Activated naive CD4-positive, alpha-beta T cell treated with Interleukin-2 at 50 U/mL for 16 hours (primary cell): ENCODE measurements around the gene HADHA.

Experiments used
- DNase-seq: peaks from one replicate; pipeline ENCODE4 v3.0.0-alpha.2; 2020

The HADHA gene

DNA sequence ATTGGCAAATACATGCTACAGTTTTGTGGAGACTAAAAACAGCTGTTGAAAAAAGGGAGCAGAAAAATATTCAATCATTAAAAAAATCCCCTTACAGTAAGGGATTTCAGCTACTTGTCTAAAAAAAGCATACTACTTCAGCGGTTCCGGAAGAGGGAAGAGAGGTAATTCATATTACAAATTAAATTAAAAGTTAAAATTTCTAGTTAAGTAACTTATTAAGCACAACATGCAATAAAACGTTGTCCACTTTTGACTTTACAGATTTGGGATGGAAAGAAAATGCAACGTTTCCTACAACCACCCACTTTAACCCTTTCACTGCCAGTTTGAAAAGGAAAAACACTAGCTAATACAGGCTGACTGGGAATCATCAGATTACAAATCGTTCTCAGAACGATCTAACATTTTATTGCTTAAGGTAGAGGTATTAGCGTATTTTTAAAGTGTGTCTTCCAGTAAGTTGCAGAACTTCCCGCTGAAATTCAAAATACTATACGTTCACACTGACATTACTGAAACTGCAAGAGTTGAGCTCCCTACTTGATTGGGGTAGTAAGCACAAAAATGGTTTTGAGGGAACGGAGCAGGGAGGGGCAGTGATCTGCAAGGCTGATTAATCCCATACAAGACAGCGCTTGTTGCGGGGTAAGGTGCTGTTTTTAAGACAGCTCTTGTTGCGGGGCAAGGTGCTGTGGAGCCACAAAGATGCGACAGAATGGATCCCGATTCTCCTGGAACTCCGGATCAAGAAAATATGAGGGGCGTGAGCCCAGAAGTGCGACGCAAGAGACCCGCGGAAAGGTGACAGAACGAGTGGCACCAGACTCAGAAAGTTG, 743 bp downstream of the HADHA start:
- DNase-seq: no peak

DNA sequence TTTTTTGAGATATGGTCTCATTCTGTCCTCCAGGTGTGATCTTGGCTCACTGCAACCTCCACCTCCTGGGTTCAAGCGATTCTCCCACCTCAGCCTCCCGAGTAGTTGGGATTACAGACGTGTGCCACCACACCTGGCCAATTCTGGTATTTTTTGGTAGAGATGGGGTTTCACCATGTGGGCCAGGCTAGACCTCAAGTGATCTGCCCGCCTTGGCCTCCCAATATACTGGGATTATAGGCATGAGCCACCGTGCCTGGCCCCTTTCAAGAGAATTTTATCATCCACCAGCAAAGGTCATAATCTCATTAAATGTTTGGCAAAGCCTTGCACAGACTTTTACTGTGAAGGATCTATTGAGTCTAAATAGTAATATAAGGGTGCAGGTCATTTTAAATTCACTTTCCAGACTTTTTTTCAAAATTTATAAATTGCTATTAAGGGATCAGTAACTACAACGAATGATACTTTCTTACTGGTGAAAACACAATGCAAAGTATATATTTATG, 2.5 kb downstream of the HADHA start:
- no peak for DNase-seq

DNA sequence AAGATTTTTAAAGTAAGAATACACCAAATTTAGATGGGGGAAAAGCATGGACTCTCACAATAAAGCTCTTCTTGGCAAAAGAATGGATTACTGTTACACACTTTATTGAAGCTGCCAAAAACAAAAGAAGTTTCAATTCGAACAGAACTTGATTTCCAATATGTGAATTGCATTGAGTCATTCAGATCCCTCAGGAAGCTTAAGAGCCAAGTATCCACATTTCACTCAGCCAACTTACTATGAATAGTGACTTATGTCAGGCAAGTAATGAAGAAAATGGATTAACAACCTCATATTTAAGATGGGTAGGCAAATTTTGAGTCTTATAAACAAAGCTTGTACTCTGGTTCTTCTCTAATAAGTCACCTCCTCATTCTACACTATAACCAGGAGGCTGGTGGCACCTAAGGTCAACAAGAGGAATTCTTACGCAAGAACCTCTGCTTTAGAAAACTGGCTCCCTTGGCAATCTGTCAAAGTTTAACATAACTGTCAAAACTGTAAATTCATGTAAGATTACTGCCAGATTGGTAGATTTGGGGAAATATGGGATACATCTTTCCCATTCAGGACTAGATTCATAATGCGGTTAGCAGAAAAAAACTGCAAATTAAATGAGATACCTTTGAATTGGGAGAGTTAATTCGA, 6.0 kb downstream of the HADHA start:
- DNase-seq: no peak

DNA sequence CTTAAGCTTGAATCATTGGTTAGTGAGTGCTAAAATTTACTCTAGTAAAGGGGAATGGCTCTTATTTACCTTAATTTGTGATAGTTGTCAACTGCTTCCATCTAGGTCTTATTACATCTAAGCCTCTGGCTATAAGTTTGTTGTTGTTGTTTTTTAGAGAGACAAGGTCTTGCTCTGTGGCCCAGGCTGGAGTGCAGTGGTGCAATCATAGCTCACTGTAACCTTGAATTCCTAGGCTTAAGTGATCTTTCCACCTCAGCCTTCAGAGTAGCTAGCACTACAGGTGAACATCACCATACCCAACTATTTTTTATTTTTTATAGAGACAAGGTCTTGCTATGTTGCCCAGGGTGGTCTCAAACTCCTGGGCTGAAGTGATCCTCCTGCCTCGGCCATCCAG, 6.6 kb downstream of the HADHA start:
- DNase-seq: no peak

DNA sequence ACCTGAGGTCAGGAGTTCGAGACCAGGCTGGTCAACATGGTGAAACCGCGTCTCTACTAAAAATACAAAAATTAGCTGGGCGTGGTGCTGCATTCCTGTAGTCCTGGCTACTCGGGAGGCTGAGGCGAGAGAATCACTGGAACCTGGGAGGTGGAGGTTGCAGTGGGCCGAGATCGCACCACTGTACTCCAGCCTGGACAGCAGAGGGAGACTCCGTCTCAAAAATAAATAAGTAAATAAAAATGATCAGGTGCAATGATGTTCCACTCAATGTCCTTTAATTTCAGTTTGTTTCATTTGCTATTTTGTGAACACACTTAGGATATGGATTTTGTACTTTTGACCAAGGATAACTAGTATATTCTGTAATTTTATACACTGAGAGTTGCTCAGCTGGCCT, 9.3 kb downstream of the HADHA start:
- DNase-seq: no peak

DNA sequence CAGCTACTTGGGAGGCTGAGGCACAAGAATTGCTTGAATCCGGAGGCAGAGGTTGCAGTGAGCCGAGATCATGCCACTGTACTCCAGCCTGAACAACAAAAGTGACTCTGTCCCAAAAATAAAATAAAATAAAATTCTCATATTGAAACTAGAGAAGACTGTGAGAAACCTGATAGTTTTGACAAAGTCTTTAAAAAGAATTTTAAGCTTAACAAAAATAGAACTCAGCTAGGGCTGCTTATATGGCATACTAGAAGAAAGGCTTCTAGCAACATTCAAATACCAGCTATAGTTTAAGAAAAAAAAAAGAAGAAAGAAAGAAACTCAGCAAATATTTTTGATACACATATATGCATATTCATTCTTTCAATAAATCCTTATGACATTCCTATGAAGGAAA, 13.6 kb downstream of the HADHA start:
- no peak for DNase-seq

DNA sequence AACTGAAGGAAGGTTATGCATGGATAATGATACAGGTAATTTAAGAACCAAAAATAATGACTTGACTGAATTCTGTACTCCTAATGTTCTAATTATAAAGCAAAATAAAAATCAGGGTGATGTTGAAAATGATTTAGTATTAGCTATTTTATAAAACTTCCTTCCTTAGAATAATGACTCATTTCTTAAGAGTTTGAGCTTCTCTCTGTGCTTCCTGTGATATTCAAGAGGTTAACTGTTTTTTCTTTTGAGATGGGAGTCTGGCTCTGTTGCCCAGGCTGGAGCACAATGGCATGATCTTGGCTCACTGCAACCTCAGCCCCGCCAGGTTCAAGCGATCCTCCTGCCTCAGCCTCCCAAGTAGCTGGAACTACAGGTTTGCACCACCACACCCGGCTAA, 14.8 kb downstream of the HADHA start:
- DNase-seq: no peak

DNA sequence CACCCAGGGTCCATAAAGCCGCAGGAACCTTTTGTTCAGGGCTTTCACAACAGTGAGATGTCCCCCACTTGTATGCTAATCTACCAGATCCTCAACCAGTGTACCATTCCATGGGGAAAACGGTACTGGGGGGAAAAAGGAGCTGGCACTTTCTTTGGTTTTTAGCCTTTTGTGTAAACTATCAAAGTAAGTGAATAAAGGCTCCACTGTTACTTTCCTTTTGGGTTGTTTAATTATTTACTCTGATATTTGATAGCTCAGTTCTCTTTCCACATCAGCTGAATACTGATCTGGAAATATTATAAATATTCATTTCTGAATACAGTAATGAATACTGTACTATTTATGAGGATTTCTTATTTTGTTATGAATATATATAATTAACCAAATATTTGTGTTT, 20.3 kb downstream of the HADHA start:
- DNase-seq: no peak

DNA sequence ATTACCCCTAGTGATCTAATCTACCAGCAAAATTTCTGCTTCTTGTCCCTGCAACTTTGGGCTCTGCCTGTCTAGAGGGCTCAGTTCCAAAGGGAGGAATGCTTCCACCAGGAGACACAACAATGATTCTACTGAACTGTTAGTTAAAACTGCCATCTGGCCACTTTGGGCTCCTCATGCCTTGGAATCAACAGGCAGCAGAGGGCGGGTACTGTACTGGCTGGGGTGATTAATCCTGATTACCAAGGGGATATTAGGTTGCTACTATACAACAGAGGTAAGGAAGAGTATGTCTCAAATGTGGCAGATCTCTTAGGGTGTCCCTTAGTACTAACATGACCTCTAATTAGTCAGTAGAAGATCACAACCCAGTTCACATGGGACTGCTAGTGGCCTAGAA, 21.4 kb downstream of the HADHA start:
- no peak for DNase-seq

DNA sequence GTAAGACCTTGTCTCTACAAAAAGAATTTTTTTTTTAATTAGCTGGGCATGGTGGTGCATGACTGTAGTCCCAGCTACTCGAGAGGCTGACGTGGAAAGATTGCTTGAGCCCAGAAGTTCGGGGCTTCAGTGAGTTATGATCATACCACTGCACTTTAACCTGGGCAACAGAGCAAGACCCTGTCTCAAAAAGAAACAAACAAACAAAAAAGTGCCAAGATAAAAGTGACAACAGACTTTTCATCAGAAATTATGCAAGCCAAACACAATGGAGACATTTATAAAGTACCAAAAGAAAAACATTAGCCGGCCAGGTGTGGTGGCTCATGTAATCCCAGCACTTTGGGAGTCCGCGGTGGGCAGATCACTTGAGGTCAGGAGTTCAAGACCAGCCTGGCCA, 26.7 kb downstream of the HADHA start:
- no peak for DNase-seq

DNA sequence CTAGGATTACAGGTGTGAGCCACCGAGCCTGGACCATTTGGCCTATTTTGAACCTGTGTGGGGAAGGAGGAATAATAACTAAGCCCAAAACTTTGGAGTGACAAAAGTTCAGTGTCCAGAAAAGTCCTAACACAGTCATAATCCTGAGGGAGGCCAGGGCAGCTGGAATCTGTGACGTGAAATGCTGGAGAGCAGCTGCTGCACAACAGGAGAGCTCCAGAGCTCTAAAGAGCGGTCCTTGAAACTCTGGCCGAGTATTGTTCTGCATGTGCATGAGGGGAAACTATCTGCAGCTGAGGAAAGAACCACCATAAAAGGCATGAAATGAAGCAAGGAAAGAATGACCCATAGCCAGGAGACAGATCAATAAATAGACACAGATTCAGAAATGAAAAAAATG, 27.8 kb downstream of the HADHA start:
- no peak for DNase-seq

DNA sequence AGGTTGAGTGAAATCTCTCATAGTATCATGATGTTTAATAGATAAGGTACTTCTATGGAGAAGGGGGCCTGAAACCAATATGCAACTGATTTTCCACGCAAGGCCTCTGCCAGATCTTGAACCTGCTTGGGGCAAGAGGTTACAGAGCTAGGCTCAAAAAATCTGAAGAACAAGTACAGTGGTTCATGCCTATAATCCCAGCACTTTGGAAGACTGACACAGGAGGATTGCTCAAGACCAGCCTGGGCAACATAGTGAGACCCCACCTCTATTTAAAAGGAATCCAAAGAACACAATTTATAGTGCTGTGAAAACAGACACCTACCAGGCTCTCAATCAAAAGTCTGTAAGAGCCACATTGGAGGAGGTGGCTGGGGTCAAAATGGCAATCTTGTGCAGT, 28.6 kb downstream of the HADHA start:
- DNase-seq: no peak

DNA sequence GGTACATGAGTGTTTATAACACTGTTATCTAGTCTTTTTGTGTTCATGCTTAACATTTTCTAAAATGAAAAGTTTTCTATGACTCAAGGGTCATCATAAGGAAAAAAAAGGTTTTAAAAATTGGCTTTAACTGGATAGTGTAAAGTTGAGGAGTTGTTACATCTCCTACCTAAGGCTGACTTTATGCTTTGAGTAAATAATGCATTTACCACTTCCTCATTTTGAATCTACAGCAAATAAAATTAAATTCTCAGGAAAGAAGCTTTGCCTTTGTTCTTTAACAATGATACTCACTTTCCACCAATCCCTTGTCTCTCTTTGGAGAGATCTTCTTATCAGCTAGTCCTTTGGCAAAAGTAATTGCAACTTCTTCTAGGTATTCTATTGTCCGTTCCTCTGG, 29.7 kb downstream of the HADHA start:
- no peak for DNase-seq

DNA sequence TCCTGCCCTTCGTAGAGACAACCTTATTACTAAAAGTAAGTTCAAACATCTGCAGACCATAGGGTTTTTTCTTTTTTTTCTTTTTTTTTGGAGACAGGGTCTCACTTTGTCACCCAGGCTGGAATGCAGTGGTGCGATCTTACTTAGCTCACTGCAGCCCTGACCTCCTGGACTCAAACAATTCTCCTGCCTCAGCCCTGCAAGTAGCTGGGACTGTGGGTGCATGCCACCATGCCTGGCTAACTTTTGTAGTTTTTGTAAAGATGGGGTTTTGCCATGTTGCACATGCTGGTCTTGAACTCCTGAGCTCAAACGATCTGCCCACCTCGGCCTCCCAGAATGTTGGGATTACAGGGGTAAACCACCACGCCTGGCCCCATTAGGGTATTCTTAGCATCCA, 32.4 kb downstream of the HADHA start:
- no peak for DNase-seq

DNA sequence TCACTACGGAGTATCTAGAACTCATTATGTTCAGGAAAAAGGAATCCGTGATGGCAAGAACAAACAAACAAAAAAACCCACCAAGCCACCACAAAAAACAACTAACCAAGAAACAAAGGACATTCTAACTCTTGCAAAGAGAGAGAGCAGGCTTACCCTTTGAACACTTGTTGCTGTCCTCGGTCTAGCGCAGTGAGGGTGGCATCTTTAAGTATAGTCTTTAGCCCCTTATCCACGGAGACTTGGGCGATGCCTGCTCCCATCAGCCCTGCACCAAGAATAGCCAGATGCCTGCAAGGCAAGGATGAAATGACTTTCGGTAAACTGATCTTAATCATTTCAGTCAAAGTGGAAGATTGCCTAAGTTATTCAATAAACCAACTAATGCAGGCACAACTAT, 40.5 kb downstream of the HADHA start:
- no peak for DNase-seq

DNA sequence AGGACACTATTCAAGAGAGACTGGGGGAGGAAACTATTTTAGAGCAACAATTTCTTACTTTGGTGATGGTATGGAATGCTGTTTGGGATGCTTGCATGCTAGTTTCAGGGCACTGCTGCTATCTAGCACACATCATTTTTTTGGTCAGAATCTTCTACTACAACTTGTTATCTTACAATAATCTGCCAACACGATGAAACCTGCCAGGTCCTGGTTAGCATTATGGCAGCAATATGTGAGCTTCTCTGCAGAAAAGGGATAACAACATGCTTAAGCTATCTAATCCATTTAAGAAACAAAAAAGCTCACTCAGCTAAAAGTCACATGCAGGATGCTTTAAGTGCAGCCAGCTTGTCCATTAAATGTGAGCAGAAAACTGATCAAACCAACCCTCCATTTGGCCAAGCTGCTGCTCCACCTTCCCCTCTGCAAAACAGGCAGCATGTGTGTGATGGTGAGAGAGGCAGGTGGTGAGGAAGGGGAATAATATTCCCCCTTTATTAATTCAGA, 41.4 kb downstream of the HADHA start:
- no peak for DNase-seq

DNA sequence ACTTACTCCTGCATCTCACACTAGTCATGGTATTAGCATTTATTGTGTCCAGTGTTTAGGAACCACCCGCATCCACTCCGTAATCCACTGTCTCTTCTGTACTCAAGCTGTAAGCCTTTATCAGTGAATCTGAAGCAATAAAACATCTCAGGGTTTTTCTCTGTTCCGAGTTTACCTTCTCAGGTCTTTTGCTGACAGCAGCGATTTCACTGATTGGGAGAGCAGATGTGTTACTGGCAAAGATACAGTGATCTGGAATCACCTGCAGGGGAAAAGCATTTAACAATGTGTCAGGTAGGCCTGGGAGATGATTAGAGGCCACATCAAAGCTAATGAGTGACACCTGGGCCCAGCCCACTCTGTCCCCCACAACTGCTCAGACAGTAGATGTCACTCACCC, 46.9 kb downstream of the HADHA start:
- no peak for DNase-seq

DNA sequence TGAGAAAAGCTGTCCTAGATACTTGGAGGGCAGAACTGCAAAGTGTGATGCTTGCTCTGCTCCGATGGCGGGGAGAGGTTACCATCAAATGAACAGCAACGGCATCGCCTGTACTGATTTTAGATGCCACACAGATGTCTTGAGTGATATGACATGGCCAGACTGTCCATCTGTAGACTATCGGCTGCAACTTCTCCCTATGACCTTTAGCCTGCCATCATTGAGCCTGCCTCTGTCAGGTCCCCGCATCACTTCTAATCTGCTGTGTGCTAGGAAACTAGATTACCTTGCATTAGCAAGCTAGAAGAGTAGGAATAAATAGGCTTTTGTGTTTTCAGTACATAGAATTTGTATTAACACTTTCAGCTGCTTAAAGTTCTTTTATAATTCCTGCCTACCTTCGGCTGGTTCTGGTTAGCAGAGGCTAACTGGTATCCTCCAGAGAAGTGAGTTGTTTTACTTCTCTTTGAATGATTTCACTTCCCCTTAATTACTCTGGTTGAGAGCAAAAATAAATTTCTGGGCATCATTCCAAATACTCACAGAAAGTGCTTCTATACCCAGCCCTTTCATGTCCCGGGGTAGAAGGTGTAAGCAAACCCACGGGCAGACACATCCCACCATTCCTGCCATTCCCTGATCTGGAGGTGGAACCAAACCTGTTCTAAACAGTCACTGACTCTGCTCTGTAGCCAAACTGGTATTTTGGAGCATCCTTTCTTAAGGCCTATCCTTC, 47.6 kb downstream of the HADHA start:
- DNase-seq: no peak

DNA sequence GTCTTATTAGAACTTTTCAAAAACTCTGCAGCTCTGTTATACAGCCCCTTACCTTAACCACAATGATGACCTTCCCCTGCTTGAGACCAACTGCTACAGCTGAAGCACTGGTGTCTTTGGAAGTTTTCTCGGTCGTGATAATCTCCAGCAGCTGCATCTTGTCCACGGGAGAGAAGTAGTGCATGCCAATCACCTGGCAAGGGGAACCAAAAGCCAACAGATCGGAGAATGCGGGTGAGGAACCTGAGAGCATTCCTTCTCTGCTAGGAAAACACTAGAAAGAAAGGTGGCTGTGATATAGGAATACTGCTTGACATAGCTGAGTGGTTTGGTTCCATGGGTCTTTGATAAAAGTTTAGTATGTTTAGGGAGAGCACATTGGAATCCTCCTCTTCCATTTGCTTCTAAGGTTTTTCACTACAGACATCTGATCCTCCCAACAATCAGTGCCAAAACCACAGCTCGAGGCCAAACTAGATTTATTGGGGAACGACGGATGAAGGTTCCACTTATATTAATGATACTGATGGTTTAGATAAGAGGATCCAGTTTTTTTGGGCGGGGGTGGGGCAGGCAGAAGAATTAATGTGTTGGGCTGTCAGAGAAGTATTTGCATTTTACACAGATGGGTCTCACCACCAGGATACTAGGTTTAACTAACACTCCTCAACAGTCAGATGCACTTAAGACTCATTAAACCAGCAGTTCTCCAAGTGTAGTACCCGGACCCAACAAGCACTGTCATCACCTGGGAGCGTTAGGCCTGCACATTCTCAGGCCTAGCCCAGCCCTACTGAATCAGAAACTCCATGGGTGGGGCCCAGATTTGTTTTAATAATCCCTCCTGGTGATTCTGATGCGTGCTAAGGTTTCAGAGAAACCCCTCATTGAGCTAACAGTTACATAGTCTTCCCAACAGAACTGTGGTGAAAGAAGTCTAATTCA, 49.1 kb downstream of the HADHA start:
- DNase-seq: no peak

DNA sequence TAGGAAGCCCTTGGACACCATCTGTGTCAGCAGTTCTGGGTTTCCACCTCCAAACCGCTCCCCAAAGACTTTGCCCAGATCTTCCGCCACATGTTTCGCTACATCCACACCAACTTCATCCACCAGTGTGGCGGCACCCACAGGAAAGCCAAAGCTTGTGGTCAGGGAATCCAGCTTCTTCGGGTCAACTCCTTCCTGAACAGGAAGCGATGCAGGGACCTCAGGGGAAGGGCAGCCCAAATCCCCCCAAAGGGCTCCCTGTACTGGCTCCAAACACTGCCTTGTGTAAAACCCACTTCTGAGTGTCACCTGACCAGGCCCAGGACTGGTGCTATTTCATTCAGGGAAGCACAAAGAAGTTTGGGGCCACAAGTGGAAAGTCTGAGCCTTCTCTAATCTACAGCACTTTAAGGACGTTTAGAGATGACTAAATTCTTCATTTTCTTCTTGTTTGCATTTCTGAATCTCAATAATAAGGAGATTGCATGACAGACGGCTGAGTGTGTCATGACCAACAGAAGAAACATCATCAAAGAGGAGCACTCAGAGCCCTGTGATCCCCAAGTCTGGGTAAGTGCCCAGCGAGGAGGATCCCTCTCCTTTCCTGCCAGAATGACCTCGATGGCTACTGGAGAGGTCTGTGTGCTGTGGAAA, 50.7 kb downstream of the HADHA start:
- DNase-seq: no peak

DNA sequence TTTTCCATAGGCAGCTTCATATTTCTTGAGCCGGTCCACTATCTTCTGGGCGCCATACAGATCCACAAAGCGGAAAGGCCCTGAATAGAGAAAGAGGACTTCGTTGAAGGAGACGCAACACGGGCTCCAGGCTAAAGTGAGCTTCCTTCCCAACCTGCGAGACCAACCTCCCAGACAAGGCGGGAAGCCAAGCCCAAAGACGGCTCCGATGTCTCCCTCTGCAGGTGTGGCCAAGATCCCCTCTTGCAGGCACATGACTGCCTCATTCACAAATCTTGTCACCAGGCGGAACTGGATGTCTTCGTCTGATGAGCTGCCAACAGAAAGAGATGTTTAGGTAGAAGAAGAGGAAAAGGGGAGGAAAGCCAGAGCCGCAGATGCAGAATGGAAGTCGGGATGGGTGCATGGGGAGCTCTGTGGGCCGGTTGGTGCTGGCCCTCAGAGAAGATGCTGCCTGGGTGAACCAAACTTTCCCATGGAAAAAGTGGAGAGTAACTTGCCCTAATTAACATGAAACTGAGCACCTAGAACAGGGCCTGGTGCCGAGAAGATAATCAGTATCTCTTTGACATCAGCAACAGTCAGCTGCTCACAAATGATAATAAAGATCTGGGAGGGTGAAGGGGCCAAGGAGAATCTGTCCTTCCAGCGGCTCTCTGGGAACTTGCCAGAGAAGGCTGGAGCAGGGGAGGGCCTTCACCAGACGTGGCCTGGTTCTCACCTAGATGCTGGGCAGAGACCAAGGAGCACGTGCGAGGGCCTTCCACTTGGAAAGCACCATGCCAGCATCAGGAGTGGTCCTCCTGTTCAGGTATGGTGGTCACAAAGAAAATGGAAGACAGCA, 52.9 kb downstream of the HADHA start:
- no peak for DNase-seq
